IMR-90 (cell line): ENCODE data around the gene SMOC1. TPM values are rescaled to one million over a fixed set of nuclear protein-coding genes. Genes with fewer than 3 reads are reported as not detected.

ENCODE experiments used
- ATAC-seq: fragments of 200-7000 bp; cut with Tn5 transposase; 2 replicates; pipeline ENCODE4 v1.9.1; 2020; ENCODE audit warnings: low read depth, mild to moderate bottlenecking, moderate library complexity
- BruUV-seq: library from RNA; stranded (reverse); fragments of 400-500 nt; replicated peaks from 2 replicates; lab custom pipeline; 2021; lab: Mats Ljungman, UMichigan
- CTCF ChIA-PET: fragments of 300-600 bp; formaldehyde crosslinking; extraction: SDS; loops from one replicate; lab custom pipeline; 2021; ENCODE audit warnings: antibody characterized with exemption; lab: Yijun Ruan, JAX
- POLR2A ChIA-PET: fragments of 300-600 bp; sonication (Branson Sonifier 250); formaldehyde crosslinking; loops from one replicate; lab custom pipeline; 2022; ENCODE audit warnings: antibody characterized with exemption; ENCODE audit not compliant: unreplicated experiment; lab: Charles Lee
- DNase-seq: peaks from one replicate; pipeline ENCODE4 v3.0.0; 2013
- H2AFZ ChIP-seq: replicated peaks from 2 replicates; pipeline ENCODE3; 2013; ENCODE audit warnings: low read length, mild to moderate bottlenecking; ENCODE audit not compliant: poor library complexity
- H2AK5ac ChIP-seq: 2 replicates; pipeline ENCODE4 v1.6.1; 2013; ENCODE audit warnings: low read depth, low read length, inconsistent platforms
- H2AK9ac ChIP-seq: replicated peaks from 2 replicates; pipeline ENCODE3; 2013; ENCODE audit warnings: mild to moderate bottlenecking, low read depth, low read length, moderate library complexity; ENCODE audit not compliant: poor library complexity
- H2BK120ac ChIP-seq: 2 replicates; pipeline ENCODE4 v1.6.1; 2013; ENCODE audit warnings: low read depth, low read length, inconsistent platforms
- H2BK15ac ChIP-seq: 3 replicates; pipeline ENCODE4 v1.6.1; 2013; ENCODE audit warnings: low read depth, low read length, inconsistent platforms
- H2BK20ac ChIP-seq: 2 replicates; pipeline ENCODE4 v1.6.1; 2013; ENCODE audit warnings: low read depth, mild to moderate bottlenecking, inconsistent platforms, low read length, moderate library complexity
- H2BK5ac ChIP-seq: 2 replicates; pipeline ENCODE4 v1.6.1; 2013; ENCODE audit warnings: mild to moderate bottlenecking, low read depth, low read length, inconsistent platforms; ENCODE audit not compliant: poor library complexity, severe bottlenecking
- H3K14ac ChIP-seq: replicated peaks from 2 replicates; pipeline ENCODE4 v1.6.1; 2013; ENCODE audit warnings: low read depth, low read length, inconsistent platforms
- H3K18ac ChIP-seq: 2 replicates; pipeline ENCODE4 v1.6.1; 2013; ENCODE audit warnings: low read depth, low read length, control low read depth
- H3K23ac ChIP-seq: 2 replicates; pipeline ENCODE4 v1.6.1; 2013; ENCODE audit warnings: low read depth, low read length, inconsistent platforms
- H3K27ac ChIP-seq: 2 replicates; pipeline ENCODE4 v1.5.1; 2013; ENCODE audit warnings: mild to moderate bottlenecking, control low read depth, low read length; ENCODE audit not compliant: insufficient read depth
- H3K27me3 ChIP-seq: 2 replicates; pipeline ENCODE4 v1.6.1; 2013; ENCODE audit warnings: low read length; ENCODE audit not compliant: control insufficient read depth, insufficient read depth
- H3K36me3 ChIP-seq: 2 replicates; pipeline ENCODE4 v1.6.1; 2013; ENCODE audit warnings: low read length, mixed read lengths; ENCODE audit not compliant: control insufficient read depth, insufficient read depth
- H3K4ac ChIP-seq: 2 replicates; pipeline ENCODE4 v1.6.1; 2013; ENCODE audit warnings: low read depth, low read length, inconsistent platforms
- H3K4me1 ChIP-seq: 2 replicates; pipeline ENCODE4 v1.6.1; 2013; ENCODE audit warnings: low read length, mixed read lengths; ENCODE audit not compliant: control insufficient read depth, insufficient read depth
- H3K4me2 ChIP-seq: 2 replicates; pipeline ENCODE4 v1.6.1; 2013; ENCODE audit warnings: low read depth, mild to moderate bottlenecking, control low read depth, low read length, moderate library complexity
- H3K4me3 ChIP-seq: 2 replicates; pipeline ENCODE4 v1.5.1; 2013; ENCODE audit warnings: low read depth, mild to moderate bottlenecking, control low read depth, low read length, moderate library complexity; ENCODE audit not compliant: insufficient read depth
- H3K56ac ChIP-seq: 2 replicates; pipeline ENCODE4 v1.6.1; 2013; ENCODE audit warnings: low read length, inconsistent platforms; ENCODE audit not compliant: insufficient read depth; ENCODE audit errors: extremely low read depth
- H3K79me1 ChIP-seq, 2 experiments: 2 replicates each; pipeline ENCODE4 v1.6.1; 2013; ENCODE audit warnings: low read length in 2 of 2, inconsistent platforms in 1 of 2, low read depth in 1 of 2
- H3K9ac ChIP-seq: 2 replicates; pipeline ENCODE4 v1.6.1; 2013; ENCODE audit warnings: low read depth, low read length, control low read depth
- H3K9me1 ChIP-seq: 2 replicates; pipeline ENCODE4 v1.6.1; 2013; ENCODE audit warnings: low read length, inconsistent platforms; ENCODE audit not compliant: insufficient read depth
- H3K9me3 ChIP-seq: 2 replicates; pipeline ENCODE4 v1.6.1; 2013; ENCODE audit warnings: low read length; ENCODE audit not compliant: control insufficient read depth, insufficient read depth
- H4K20me1 ChIP-seq: 2 replicates; pipeline ENCODE4 v1.6.1; 2013; ENCODE audit warnings: low read length, inconsistent platforms; ENCODE audit not compliant: insufficient read depth
- H4K5ac ChIP-seq: 2 replicates; pipeline ENCODE4 v1.6.1; 2013; ENCODE audit warnings: mild to moderate bottlenecking, low read depth, low read length, control low read depth
- H4K8ac ChIP-seq, 2 experiments: 2 replicates each; pipeline ENCODE4 v1.6.1; 2013; ENCODE audit warnings: low read depth in 2 of 2, low read length in 2 of 2, control low read depth in 1 of 2, inconsistent platforms in 1 of 2
- H4K91ac ChIP-seq: 2 replicates; pipeline ENCODE4 v1.6.1; 2013; ENCODE audit warnings: low read depth, low read length, inconsistent platforms; ENCODE audit not compliant: insufficient read depth
- BHLHE40 ChIP-seq: fragments of 150-350 bp; IDR thresholded peaks from 2 replicates; pipeline ENCODE4 v1.6.1; 2016; ENCODE audit warnings: mild to moderate bottlenecking, low read depth, low read length
- CEBPB ChIP-seq: IDR thresholded peaks from 2 replicates; pipeline ENCODE4 v1.6.1; 2012; ENCODE audit warnings: low read depth, low read length, improper control_type of control experiment
- CHD1 ChIP-seq: IDR thresholded peaks from 2 replicates; pipeline ENCODE4 v1.6.1; 2012; ENCODE audit warnings: low read depth, low read length, improper control_type of control experiment
- CTCF ChIP-seq: conservative IDR thresholded peaks from 2 replicates; pipeline ENCODE4 v1.5.1; 2012; ENCODE audit warnings: mild to moderate bottlenecking, low read depth, low read length, improper control_type of control experiment
- FOS ChIP-seq: fragments of 150-350 bp; IDR thresholded peaks from 2 replicates; pipeline ENCODE4 v1.6.1; 2016; ENCODE audit warnings: low read depth, low read length
- MAFK ChIP-seq: IDR thresholded peaks from 2 replicates; pipeline ENCODE4 v1.6.1; 2012; ENCODE audit warnings: low read depth, low read length, improper control_type of control experiment
- MAZ ChIP-seq: IDR thresholded peaks from 2 replicates; pipeline ENCODE4 v1.6.1; 2012; ENCODE audit warnings: low read depth, mild to moderate bottlenecking, low read length, improper control_type of control experiment, moderate library complexity, borderline replicate concordance
- NFE2L2 ChIP-seq: fragments of 150-350 bp; IDR thresholded peaks from 2 replicates; pipeline ENCODE4 v1.6.1; 2016; ENCODE audit warnings: low read depth, mild to moderate bottlenecking, low read length
- POLR2A ChIP-seq: IDR thresholded peaks from 2 replicates; pipeline ENCODE4 v1.6.1; 2012; ENCODE audit warnings: mild to moderate bottlenecking, low read depth, low read length
- RAD21 ChIP-seq: IDR thresholded peaks from 2 replicates; pipeline ENCODE4 v1.6.1; 2012; ENCODE audit warnings: low read length, improper control_type of control experiment
- RCOR1 ChIP-seq: IDR thresholded peaks from 2 replicates; pipeline ENCODE4 v1.6.1; 2012; ENCODE audit warnings: mild to moderate bottlenecking, low read length, improper control_type of control experiment; ENCODE audit not compliant: insufficient replicate concordance
- WGBS, 2 experiments: methylation state at CpG; one replicate each; pipeline versions ENCODE4 v1.1.5 to v1.1.7; 2013; ENCODE audit warnings: missing lambda C conversion rate in 2 of 2; ENCODE audit not compliant: insufficient read length in 1 of 2; ENCODE audit errors: extremely low coverage in 2 of 2; 5-methylcytosine and 5-hydroxymethylcytosine counted together
- dilution Hi-C: fragments of 300-500 bp; cut with HindIII; formaldehyde crosslinking; loops from one replicate; pipeline ENCODE4 v1.14.3; 2018; ENCODE audit warnings: low sequenced_read_pairs; ENCODE audit not compliant: unreplicated experiment
- in situ Hi-C: fragments of 300-500 bp; cut with MboI; formaldehyde crosslinking; loops from 3 replicates; pipeline ENCODE4 v1.14.3; 2019; ENCODE audit warnings: low sequenced_read_pairs, inconsistent platforms, mixed read lengths
- intact Hi-C: fragments of 100-400 bp; cut with micrococcal nuclease; formaldehyde crosslinking; loops from 2 replicates; pipeline ENCODE4 v1.10.0; 2022
- polyA plus RNA-seq, 3 experiments: library from polyadenylated mRNA; depleted of rRNA; stranded (reverse); fragments of >200 nt; gene quantifications; 2 replicates each; pipeline ENCODE4 v1.2.3, GENCODE V29; 2012; ENCODE audit warnings: low replicate concordance in 1 of 3
- total RNA-seq: library from RNA; depleted of rRNA; stranded (reverse); fragments of >200 nt; gene quantifications from 2 replicates; pipeline ENCODE4 v1.2.3, GENCODE V29; 2012
- TF ChIP-seq, protein P1 (sequence below): fragments of 150-350 bp; IDR thresholded peaks from 2 replicates; pipeline ENCODE4 v1.6.1; 2017; ENCODE audit warnings: mild to moderate bottlenecking, antibody characterized with exemption, low read length, low read depth
- TF ChIP-seq, protein P2 (sequence below): fragments of 150-350 bp; IDR thresholded peaks from 2 replicates; pipeline ENCODE4 v1.6.1; 2016; ENCODE audit warnings: low read depth, mild to moderate bottlenecking, low read length, moderate library complexity, borderline replicate concordance

The SMOC1 gene
- total and polyA plus RNA-seq, 2 of the 4 experiments (the other 2 are of a cell fraction): 0.90 to 4.1 TPM

DNA sequence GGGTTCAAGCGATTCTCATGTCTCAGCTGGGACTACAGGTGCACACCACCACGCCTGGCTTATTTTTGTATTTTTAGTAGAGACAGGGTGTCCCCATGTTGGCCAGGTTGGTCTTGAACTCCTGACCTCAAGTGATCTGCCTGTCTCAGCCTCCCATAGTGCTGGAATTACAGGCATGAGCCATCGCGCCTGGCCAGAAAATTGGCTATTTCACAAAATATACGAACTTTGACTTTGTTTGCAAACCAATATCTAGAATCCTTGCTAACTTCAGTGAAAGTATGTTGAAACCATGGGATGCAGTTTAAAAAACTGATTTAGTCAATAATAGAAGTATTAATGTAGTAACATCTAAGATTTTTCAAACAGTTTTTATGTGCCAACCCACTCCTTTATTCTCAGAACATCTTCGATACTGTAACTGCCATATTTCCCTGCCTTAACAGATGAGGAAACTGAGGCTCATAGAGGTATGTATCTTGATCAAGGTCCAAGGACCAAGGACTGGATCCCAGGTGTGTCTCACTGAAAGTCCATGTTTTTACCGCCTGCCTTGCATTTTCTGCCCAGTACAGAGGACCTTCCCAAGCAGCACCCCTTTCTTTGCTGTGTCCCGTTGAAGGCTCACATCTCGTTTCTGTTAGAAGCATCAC lies 54.5 kb downstream of the SMOC1 start:
- Histone ChIP-seq H3K9me1 (no peaks in the 10 kb centered on the region), H3K4ac (no peak overlapping the region), H3K56ac (no peak overlapping the region), H3K36me3 (peaks cover 7% of the 10 kb centered on the region), H3K27me3 (no peaks in the 10 kb centered on the region), H4K8ac (no peak overlapping the region), H3K18ac (no peak overlapping the region), H3K9me3 (no peaks in the 10 kb centered on the region), H4K5ac (no peak overlapping the region), H3K79me1 (no peaks in the 10 kb centered on the region), H3K14ac (no peak overlapping the region), H4K91ac (no peak overlapping the region), H3K4me2 (no peak overlapping the region), H2BK5ac (no peak overlapping the region), H3K27ac (no peak overlapping the region), H2BK20ac (no peak overlapping the region), H4K20me1 (no peaks in the 10 kb centered on the region; the same call in 1 of the 2 replicates), H3K9ac (no peak overlapping the region), H3K4me3 (no peak overlapping the region), H2BK120ac (no peak overlapping the region), H2AK5ac (no peak overlapping the region), H2AFZ (no peak overlapping the region), H2BK15ac (no peak overlapping the region), H3K4me1 (peaks cover 8% of the 10 kb centered on the region; the same call in 1 of the 2 replicates), H2AK9ac (no peak overlapping the region), H3K23ac (no peak overlapping the region)
- TF ChIP-seq CEBPB (no peak), BHLHE40 (no peak), CHD1 (no peak), FOS (no peak), RAD21 (no peak), CTCF (no peak), NFE2L2 (no peak), POLR2A (no peak), MAZ (no peak), MAFK (no peak), RCOR1 (no peak)
- TF ChIP-seq, protein P1, sequence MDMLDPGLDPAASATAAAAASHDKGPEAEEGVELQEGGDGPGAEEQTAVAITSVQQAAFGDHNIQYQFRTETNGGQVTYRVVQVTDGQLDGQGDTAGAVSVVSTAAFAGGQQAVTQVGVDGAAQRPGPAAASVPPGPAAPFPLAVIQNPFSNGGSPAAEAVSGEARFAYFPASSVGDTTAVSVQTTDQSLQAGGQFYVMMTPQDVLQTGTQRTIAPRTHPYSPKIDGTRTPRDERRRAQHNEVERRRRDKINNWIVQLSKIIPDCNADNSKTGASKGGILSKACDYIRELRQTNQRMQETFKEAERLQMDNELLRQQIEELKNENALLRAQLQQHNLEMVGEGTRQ: no peak
- TF ChIP-seq, protein P2, sequence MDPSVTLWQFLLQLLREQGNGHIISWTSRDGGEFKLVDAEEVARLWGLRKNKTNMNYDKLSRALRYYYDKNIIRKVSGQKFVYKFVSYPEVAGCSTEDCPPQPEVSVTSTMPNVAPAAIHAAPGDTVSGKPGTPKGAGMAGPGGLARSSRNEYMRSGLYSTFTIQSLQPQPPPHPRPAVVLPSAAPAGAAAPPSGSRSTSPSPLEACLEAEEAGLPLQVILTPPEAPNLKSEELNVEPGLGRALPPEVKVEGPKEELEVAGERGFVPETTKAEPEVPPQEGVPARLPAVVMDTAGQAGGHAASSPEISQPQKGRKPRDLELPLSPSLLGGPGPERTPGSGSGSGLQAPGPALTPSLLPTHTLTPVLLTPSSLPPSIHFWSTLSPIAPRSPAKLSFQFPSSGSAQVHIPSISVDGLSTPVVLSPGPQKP: no peak
- ChIA-PET POLR2A (no interaction called here), CTCF (no interaction called here)
- no TSS peak for BruUV-seq
- no CpG with 5 or more reads among the region's 9 CpGs for WGBS, 2 experiments
- in situ Hi-C loops: no loop called here
- intact Hi-C loops: no loop called here
- dilution Hi-C loops: no loop called here
- ATAC-seq (no peak), DNase-seq (no peak)
